HG02981 (cell line): ENCODE measurements around the gene NECTIN4.
"Not testable (repeated sequence)": the region's sequence is repeated elsewhere in the genome, so short reads cannot be mapped to it uniquely, and the experiment has no call there.

Experiments used
- ATAC-seq: cut with Tn5 transposase; IDR thresholded peaks from one replicate; pipeline ENCODE4 v1.9.1; 2021; ENCODE audit warnings: mild to moderate bottlenecking, moderate library complexity; ENCODE audit not compliant: unreplicated experiment

The NECTIN4 gene

GRCh38 chr1:161065681-161066080, 23.7 kb downstream of the NECTIN4 start:
- ATAC-seq = not testable (repeated sequence)

GRCh38 chr1:161063936-161064335, 25.4 kb downstream of the NECTIN4 start:
- not testable (repeated sequence) for ATAC-seq

- ATAC-seq = no peak
Observed at GRCh38 chr1:161061419-161061818, 27.9 kb downstream of the NECTIN4 start.

GRCh38 chr1:161059293-161059692, 30.1 kb downstream of the NECTIN4 start:
- ATAC-seq = no peak

GRCh38 chr1:161054805-161055204, 34.6 kb downstream of the NECTIN4 start:
- ATAC-seq = no peak

GRCh38 chr1:161054232-161054631, 35.1 kb downstream of the NECTIN4 start:
- no peak for ATAC-seq

- ATAC-seq = no peak
Observed at GRCh38 chr1:161052899-161053298, 36.5 kb downstream of the NECTIN4 start.

GRCh38 chr1:161051219-161051618, 38.1 kb downstream of the NECTIN4 start:
- no peak for ATAC-seq

GRCh38 chr1:161048949-161049722, 40.2 kb downstream of the NECTIN4 start:
- no peak for ATAC-seq

GRCh38 chr1:161047436-161048420, 41.6 kb downstream of the NECTIN4 start:
- no peak for ATAC-seq

GRCh38 chr1:161046605-161047228, 42.6 kb downstream of the NECTIN4 start:
- peak; percentile 36 for ATAC-seq

GRCh38 chr1:161045736-161046604, 43.4 kb downstream of the NECTIN4 start, which contains the start of gene USF1:
Gene USF1 (minus strand): TSS chr1:161045977. CDS start chr1:161043275, 2,702 bp downstream.
- peak; percentile 43 for ATAC-seq

GRCh38 chr1:161044908-161045735, 44.2 kb downstream of the NECTIN4 start:
- peak; percentile 59 for ATAC-seq

GRCh38 chr1:161044535-161044907, 44.8 kb downstream of the NECTIN4 start:
- no peak for ATAC-seq

GRCh38 chr1:161039546-161039945, 49.8 kb downstream of the NECTIN4 start:
- no peak for ATAC-seq

GRCh38 chr1:161039154-161039545, 50.2 kb downstream of the NECTIN4 start:
- ATAC-seq = no peak

GRCh38 chr1:161038523-161039153, 50.7 kb downstream of the NECTIN4 start, which contains the start of gene TSTD1:
Gene TSTD1 (minus strand): TSS chr1:161038964. CDS start chr1:161038889, 75 bp downstream.
- ATAC-seq = peak; percentile 90

GRCh38 chr1:161037661-161038522, 51.5 kb downstream of the NECTIN4 start:
- no peak for ATAC-seq
